KOPT-K1 (cell line): ENCODE data around the gene NFATC3.

Experiments
- H3K27ac ChIP-seq: fragments of 200-600 bp; sonication (generic); 2 replicates; pipeline ENCODE4 v1.5.1; 2016; ENCODE audit warnings: antibody characterized with exemption, mild to moderate bottlenecking, low read depth, low read length; ENCODE audit not compliant: poor library complexity, severe bottlenecking
- H3K36me3 ChIP-seq: fragments of 200-600 bp; sonication (generic); 2 replicates; pipeline ENCODE4 v1.5.1; 2017; ENCODE audit warnings: antibody characterized with exemption, mild to moderate bottlenecking, low read length, moderate library complexity; ENCODE audit not compliant: insufficient read depth
- H3K9me3 ChIP-seq: fragments of 200-600 bp; sonication (generic); 2 replicates; pipeline ENCODE4 v1.5.1; 2017; ENCODE audit warnings: antibody characterized with exemption, low read length, mild to moderate bottlenecking; ENCODE audit not compliant: insufficient read depth, poor library complexity, severe bottlenecking

Gene NFATC3

GRCh38 chr16:68197250-68197649 lies 112.1 kb downstream of the NFATC3 start:
- H3K9me3 ChIP-seq: no peaks in the 10 kb centered on the region
- peaks cover 59% of the 10 kb centered on the region for H3K36me3 ChIP-seq
- H3K27ac ChIP-seq: no peak overlapping the region

GRCh38 chr16:68200088-68200783 lies 115.1 kb downstream of the NFATC3 start:
- Histone ChIP-seq H3K27ac (no peak overlapping the region), H3K36me3 (peaks cover 43% of the 10 kb centered on the region), H3K9me3 (no peaks in the 10 kb centered on the region)

- H3K27ac ChIP-seq: peak overlapping the region; percentile 7
- peaks cover 44% of the 10 kb centered on the region for H3K36me3 ChIP-seq
- H3K9me3 ChIP-seq: no peaks in the 10 kb centered on the region
Measured at GRCh38 chr16:68202091-68202519, 116.9 kb downstream of the NFATC3 start.

GRCh38 chr16:68206245-68206644 lies 121.1 kb downstream of the NFATC3 start:
- Histone ChIP-seq H3K27ac (no peak overlapping the region), H3K36me3 (peaks cover 44% of the 10 kb centered on the region), H3K9me3 (no peaks in the 10 kb centered on the region)

- Histone ChIP-seq H3K27ac (no peak overlapping the region), H3K36me3 (peaks cover 52% of the 10 kb centered on the region), H3K9me3 (no peaks in the 10 kb centered on the region)
Measured at GRCh38 chr16:68214726-68215125, 129.6 kb downstream of the NFATC3 start.

GRCh38 chr16:68215302-68215701 lies 130.1 kb downstream of the NFATC3 start:
- Histone ChIP-seq H3K36me3 (peaks cover 55% of the 10 kb centered on the region), H3K27ac (no peak overlapping the region), H3K9me3 (no peaks in the 10 kb centered on the region)

GRCh38 chr16:68216240-68216639 lies 131.1 kb downstream of the NFATC3 start:
- H3K36me3 ChIP-seq: peaks cover 59% of the 10 kb centered on the region
- H3K27ac ChIP-seq: no peak overlapping the region
- no peaks in the 10 kb centered on the region for H3K9me3 ChIP-seq

GRCh38 chr16:68217506-68217905 lies 132.3 kb downstream of the NFATC3 start:
- H3K9me3 ChIP-seq: no peaks in the 10 kb centered on the region
- peaks cover 68% of the 10 kb centered on the region for H3K36me3 ChIP-seq
- no peak overlapping the region for H3K27ac ChIP-seq

- no peaks in the 10 kb centered on the region for H3K9me3 ChIP-seq
- peaks cover 65% of the 10 kb centered on the region for H3K36me3 ChIP-seq
- no peak overlapping the region for H3K27ac ChIP-seq
Measured at GRCh38 chr16:68219725-68220351, 134.7 kb downstream of the NFATC3 start.

GRCh38 chr16:68223072-68223471 lies 137.9 kb downstream of the NFATC3 start:
- Histone ChIP-seq H3K9me3 (no peaks in the 10 kb centered on the region), H3K27ac (no peak overlapping the region), H3K36me3 (peaks cover 64% of the 10 kb centered on the region)

GRCh38 chr16:68226116-68226515 lies 140.9 kb downstream of the NFATC3 start:
- H3K27ac ChIP-seq: no peak overlapping the region
- peaks cover 71% of the 10 kb centered on the region for H3K36me3 ChIP-seq
- H3K9me3 ChIP-seq: no peaks in the 10 kb centered on the region

GRCh38 chr16:68227183-68227793 lies 142.1 kb downstream of the NFATC3 start:
- H3K9me3 ChIP-seq: no peaks in the 10 kb centered on the region
- peak overlapping the region; percentile 48 for H3K27ac ChIP-seq
- peaks cover 75% of the 10 kb centered on the region for H3K36me3 ChIP-seq

GRCh38 chr16:68227850-68228553 lies 142.8 kb downstream of the NFATC3 start:
- Histone ChIP-seq H3K9me3 (no peaks in the 10 kb centered on the region), H3K27ac (peak overlapping the region; percentile 48), H3K36me3 (peaks cover 69% of the 10 kb centered on the region)

- Histone ChIP-seq H3K27ac (no peak overlapping the region), H3K36me3 (peaks cover 69% of the 10 kb centered on the region), H3K9me3 (no peaks in the 10 kb centered on the region)
Measured at GRCh38 chr16:68228652-68229051, 143.5 kb downstream of the NFATC3 start.
